Type B pancreatic cell (in vitro differentiated cells): ENCODE data around the gene DNAAF2. TPM values are rescaled to one million over a fixed set of nuclear protein-coding genes. Genes with fewer than 3 reads are reported as not detected.

Source experiments
- DNase-seq: peaks from one replicate; pipeline ENCODE4 v3.0.0; 2021; ENCODE audit warnings: mixed read lengths; ENCODE audit not compliant: unreplicated experiment; ENCODE audit errors: extremely low spot score
- H3K27ac Mint-ChIP-seq: 2 replicates; pipeline ENCODE4 v1.8.0; 2021; ENCODE audit warnings: mild to moderate bottlenecking, mixed read lengths
- H3K27me3 Mint-ChIP-seq: 2 replicates; pipeline ENCODE4 v1.8.0; 2021; ENCODE audit warnings: mixed read lengths
- H3K36me3 Mint-ChIP-seq: 2 replicates; pipeline ENCODE4 v1.8.0; 2021; ENCODE audit warnings: mixed read lengths
- H3K4me1 Mint-ChIP-seq: one replicate; pipeline ENCODE4 v1.8.0; 2021; ENCODE audit warnings: mixed read lengths; ENCODE audit not compliant: unreplicated experiment
- H3K4me3 Mint-ChIP-seq: 2 replicates; pipeline ENCODE4 v1.8.0; 2021; ENCODE audit warnings: mild to moderate bottlenecking, mixed read lengths
- H3K9me3 Mint-ChIP-seq: 2 replicates; pipeline ENCODE4 v1.8.0; 2021; ENCODE audit warnings: mixed read lengths
- long read RNA-seq: library from polyadenylated mRNA; unstranded; transcript quantifications from one replicate; pipeline ENCODE4 v2.0.0, GENCODE V29; 2020
- total RNA-seq: library from RNA; stranded (reverse); gene quantifications from 2 replicates; pipeline ENCODE4 v1.2.1, GENCODE V29; 2021; ENCODE audit warnings: low replicate concordance
- TF ChIP-seq, protein P1 (sequence below): fragments of 200-600 bp; sonication (generic); conservative IDR thresholded peaks from 2 replicates; pipeline ENCODE4 v1.5.0; 2021; ENCODE audit warnings: antibody characterized with exemption, mild to moderate bottlenecking

DNAAF2 gene, protein sequence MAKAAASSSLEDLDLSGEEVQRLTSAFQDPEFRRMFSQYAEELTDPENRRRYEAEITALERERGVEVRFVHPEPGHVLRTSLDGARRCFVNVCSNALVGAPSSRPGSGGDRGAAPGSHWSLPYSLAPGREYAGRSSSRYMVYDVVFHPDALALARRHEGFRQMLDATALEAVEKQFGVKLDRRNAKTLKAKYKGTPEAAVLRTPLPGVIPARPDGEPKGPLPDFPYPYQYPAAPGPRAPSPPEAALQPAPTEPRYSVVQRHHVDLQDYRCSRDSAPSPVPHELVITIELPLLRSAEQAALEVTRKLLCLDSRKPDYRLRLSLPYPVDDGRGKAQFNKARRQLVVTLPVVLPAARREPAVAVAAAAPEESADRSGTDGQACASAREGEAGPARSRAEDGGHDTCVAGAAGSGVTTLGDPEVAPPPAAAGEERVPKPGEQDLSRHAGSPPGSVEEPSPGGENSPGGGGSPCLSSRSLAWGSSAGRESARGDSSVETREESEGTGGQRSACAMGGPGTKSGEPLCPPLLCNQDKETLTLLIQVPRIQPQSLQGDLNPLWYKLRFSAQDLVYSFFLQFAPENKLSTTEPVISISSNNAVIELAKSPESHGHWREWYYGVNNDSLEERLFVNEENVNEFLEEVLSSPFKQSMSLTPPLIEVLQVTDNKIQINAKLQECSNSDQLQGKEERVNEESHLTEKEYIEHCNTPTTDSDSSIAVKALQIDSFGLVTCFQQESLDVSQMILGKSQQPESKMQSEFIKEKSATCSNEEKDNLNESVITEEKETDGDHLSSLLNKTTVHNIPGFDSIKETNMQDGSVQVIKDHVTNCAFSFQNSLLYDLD
- 14.8 and 16.5 TPM in 2 replicates for total RNA-seq
- long read RNA-seq, transcript DNAAF2-201 (3 exons, 2,963 nt) = major isoform, 9 of 13 reads
- long read RNA-seq, partial matches to known transcripts = 1 of 13 reads
- long read RNA-seq, other reads (novel, unspliced or antisense) = 1 of 13 reads

DNA sequence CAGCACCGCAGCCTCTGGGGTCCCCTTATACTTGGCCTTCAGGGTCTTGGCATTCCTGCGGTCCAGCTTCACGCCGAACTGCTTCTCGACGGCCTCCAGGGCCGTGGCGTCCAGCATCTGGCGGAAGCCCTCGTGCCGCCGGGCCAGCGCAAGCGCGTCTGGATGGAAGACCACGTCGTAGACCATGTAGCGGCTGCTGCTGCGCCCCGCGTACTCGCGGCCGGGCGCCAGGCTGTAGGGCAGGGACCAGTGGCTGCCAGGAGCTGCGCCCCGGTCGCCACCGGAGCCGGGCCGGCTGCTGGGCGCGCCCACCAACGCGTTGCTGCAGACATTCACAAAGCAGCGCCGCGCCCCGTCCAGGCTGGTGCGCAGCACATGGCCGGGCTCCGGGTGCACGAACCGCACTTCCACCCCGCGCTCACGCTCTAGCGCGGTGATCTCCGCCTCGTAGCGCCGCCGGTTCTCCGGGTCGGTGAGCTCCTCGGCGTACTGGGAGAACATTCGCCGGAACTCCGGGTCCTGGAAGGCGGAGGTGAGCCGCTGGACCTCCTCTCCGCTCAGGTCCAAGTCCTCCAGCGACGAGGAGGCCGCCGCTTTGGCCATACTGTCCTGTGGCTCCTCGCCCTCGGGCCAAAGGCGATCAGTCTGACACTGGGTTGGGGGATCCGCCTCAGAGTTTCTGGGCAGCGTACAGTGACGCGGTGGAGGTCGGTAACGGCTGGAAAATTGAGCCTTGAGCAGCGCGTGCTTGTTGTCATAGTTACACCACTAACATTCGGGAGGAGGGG lies at the start of gene DNAAF2:
DNAAF2 (minus strand) TSS at position 698 of the 788 bp plus-strand sequence; CDS start at position 603, 95 bp downstream.
- Mint-ChIP-seq H3K4me3 (peak within 1 kb of the TSS; percentile 98), H3K36me3 (peaks cover 23% of the 10 kb centered on the region), H3K4me1 (peaks cover 26% of the 10 kb centered on the region), H3K9me3 (no peaks in the 10 kb centered on the region), H3K27me3 (no peaks in the 10 kb centered on the region), H3K27ac (peak within 1 kb of the TSS; percentile 97)
- DNase-seq = peak; percentile 78
- TF ChIP-seq, protein P1, sequence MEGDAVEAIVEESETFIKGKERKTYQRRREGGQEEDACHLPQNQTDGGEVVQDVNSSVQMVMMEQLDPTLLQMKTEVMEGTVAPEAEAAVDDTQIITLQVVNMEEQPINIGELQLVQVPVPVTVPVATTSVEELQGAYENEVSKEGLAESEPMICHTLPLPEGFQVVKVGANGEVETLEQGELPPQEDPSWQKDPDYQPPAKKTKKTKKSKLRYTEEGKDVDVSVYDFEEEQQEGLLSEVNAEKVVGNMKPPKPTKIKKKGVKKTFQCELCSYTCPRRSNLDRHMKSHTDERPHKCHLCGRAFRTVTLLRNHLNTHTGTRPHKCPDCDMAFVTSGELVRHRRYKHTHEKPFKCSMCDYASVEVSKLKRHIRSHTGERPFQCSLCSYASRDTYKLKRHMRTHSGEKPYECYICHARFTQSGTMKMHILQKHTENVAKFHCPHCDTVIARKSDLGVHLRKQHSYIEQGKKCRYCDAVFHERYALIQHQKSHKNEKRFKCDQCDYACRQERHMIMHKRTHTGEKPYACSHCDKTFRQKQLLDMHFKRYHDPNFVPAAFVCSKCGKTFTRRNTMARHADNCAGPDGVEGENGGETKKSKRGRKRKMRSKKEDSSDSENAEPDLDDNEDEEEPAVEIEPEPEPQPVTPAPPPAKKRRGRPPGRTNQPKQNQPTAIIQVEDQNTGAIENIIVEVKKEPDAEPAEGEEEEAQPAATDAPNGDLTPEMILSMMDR = no peak

DNA sequence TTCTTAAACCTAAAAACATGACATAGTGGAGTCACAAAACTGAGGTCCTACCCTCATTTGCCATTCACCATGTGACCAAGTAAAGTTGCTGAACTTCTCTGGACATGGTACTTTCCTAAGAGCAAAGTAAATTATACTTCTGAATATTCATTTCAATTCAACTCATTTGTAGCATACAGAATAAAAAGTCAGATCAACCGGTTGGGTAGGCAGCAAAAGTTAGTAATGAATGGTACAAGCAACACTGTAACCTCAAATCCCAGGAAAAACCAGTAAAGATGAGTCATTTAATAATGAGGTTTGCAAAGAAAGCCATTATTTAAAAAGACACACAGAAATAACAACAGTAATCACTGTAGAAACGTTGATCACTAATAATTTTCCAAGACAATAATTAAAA lies 44.2 kb upstream of the DNAAF2 start:
- no peaks in the 10 kb centered on the region for H3K4me1 Mint-ChIP-seq
- no peaks in the 10 kb centered on the region for H3K27me3 Mint-ChIP-seq
- H3K27ac Mint-ChIP-seq = no peak overlapping the region
- H3K36me3 Mint-ChIP-seq = peaks cover 7% of the 10 kb centered on the region
- TF ChIP-seq, protein P1 = no peak
- no peak for DNase-seq
- no peak overlapping the region for H3K4me3 Mint-ChIP-seq
- H3K9me3 Mint-ChIP-seq = no peaks in the 10 kb centered on the region

DNA sequence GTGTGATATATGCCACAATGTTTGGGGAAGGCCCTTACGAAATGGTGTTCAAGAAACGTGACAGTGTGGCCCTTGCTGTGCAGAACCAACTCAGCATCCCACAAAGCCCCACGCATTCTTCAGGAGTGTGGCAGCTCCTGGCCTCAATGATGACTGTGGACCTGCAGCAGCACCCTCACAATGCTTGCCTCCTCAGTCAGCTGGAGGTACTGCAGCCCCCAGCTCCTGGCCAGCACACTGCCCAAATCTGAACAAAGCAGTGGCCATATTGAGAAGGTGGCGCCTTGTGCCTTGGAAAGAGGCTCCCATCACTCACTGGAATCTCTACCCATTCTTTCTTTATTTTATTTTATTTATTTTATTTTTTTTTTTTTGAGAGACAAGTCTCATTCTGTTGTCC lies 42.6 kb upstream of the DNAAF2 start:
- Mint-ChIP-seq H3K36me3 (peaks cover 14% of the 10 kb centered on the region), H3K4me3 (no peak overlapping the region), H3K9me3 (no peaks in the 10 kb centered on the region), H3K27me3 (no peaks in the 10 kb centered on the region), H3K27ac (no peak overlapping the region), H3K4me1 (no peaks in the 10 kb centered on the region)
- no peak for DNase-seq
- TF ChIP-seq, protein P1 = peak; percentile 48

DNA sequence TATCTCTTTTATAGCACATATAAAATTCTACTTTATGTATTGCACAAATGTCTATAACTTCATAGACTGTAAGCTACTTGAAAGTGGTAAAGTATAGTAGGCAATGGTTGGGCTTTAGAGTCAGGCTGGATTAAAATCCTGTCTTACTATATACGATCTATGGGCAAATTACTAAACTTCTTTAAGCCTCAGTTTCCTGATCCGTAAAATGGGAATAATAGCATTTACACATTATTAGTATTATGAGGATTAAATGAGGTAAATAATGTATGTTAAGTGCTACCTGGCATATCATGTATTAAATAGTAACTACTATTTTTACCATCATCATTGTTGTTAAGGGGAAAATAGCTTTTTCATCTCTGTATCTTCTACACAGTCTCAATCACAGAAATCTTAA lies 38.5 kb upstream of the DNAAF2 start:
- Mint-ChIP-seq H3K9me3 (no peaks in the 10 kb centered on the region), H3K36me3 (peaks cover 17% of the 10 kb centered on the region), H3K27ac (no peak overlapping the region)

More for the DNA sequence above, 38.5 kb upstream of the DNAAF2 start:
- Mint-ChIP-seq H3K4me3 (no peak overlapping the region), H3K27me3 (no peaks in the 10 kb centered on the region), H3K4me1 (no peaks in the 10 kb centered on the region)
- DNase-seq = no peak
- TF ChIP-seq, protein P1 = no peak
